WTC11 (cell line): Measurements from ENCODE around the gene PDZRN3. TPM values are rescaled to one million over a fixed set of nuclear protein-coding genes. Genes with fewer than 3 reads are reported as not detected.

Experiments used
- ATAC-seq: fragments of 200-7000 bp; cut with Tn5 transposase; 2 replicates; pipeline ENCODE4 v1.10.0; 2021; ENCODE audit warnings: mild to moderate bottlenecking, moderate library complexity
- CTCF ChIA-PET: fragments of 300-600 bp; sonication (Branson Sonifier 250); formaldehyde crosslinking; loops from one replicate; lab custom pipeline; 2021; ENCODE audit warnings: antibody characterized with exemption; lab: Charles Lee
- POLR2A ChIA-PET: fragments of 350-600 bp; sonication (Branson Sonifier 250); formaldehyde crosslinking; loops from one replicate; lab custom pipeline; 2021; ENCODE audit warnings: antibody characterized with exemption; lab: Charles Lee
- DNase-seq: peaks from one replicate; pipeline ENCODE4 v3.0.0; 2021; ENCODE audit warnings: low spot score
- H3K27ac Mint-ChIP-seq: 2 replicates; pipeline ENCODE4 v1.8.0; 2021; ENCODE audit warnings: mixed read lengths
- H3K27me3 Mint-ChIP-seq: 2 replicates; pipeline ENCODE4 v1.8.0; 2021; ENCODE audit warnings: low read depth, mild to moderate bottlenecking, moderate library complexity, mixed read lengths
- H3K36me3 Mint-ChIP-seq: 2 replicates; pipeline ENCODE4 v1.8.0; 2021; ENCODE audit warnings: mixed read lengths
- H3K4me1 Mint-ChIP-seq: 2 replicates; pipeline ENCODE4 v1.8.0; 2022; ENCODE audit warnings: mixed read lengths
- H3K4me3 Mint-ChIP-seq: 2 replicates; pipeline ENCODE4 v1.8.0; 2021; ENCODE audit warnings: mild to moderate bottlenecking, moderate library complexity, mixed read lengths
- H3K9me3 Mint-ChIP-seq: 2 replicates; pipeline ENCODE4 v1.8.0; 2021; ENCODE audit warnings: mixed read lengths
- GABPB1 ChIP-seq: sonication (generic); formaldehyde crosslinking; IDR thresholded peaks from 2 replicates; pipeline ENCODE4 v1.8.1; 2023; ENCODE audit warnings: mild to moderate bottlenecking, missing genetic modification reagents
- GRHL2 ChIP-seq: fragments of 250-450 bp; sonication (Bioruptor Pico); IDR thresholded peaks from 2 replicates; pipeline ENCODE4 v1.8.0; 2022; ENCODE audit warnings: mild to moderate bottlenecking, moderate library complexity; ENCODE audit not compliant: insufficient replicate concordance, severe bottlenecking
- GTF2I ChIP-seq: fragments of 250-450 bp; sonication (Bioruptor Pico); conservative IDR thresholded peaks from 2 replicates; pipeline ENCODE4 v1.4.0; 2021; ENCODE audit warnings: mild to moderate bottlenecking
- JAZF1 ChIP-seq: fragments of 250-450 bp; sonication (Bioruptor Pico); IDR thresholded peaks from 2 replicates; pipeline ENCODE4 v1.9.0; 2021; ENCODE audit warnings: moderate library complexity, mild to moderate bottlenecking, inconsistent platforms
- JUN ChIP-seq: sonication (generic); formaldehyde crosslinking; IDR thresholded peaks from 2 replicates; pipeline ENCODE4 v1.8.0; 2023; ENCODE audit warnings: mild to moderate bottlenecking, missing genetic modification reagents
- NFATC4 ChIP-seq: fragments of 250-450 bp; sonication (Bioruptor Pico); IDR thresholded peaks from 2 replicates; pipeline ENCODE4 v1.9.0; 2021; ENCODE audit warnings: mild to moderate bottlenecking
- NR3C1 ChIP-seq: sonication (generic); formaldehyde crosslinking; conservative IDR thresholded peaks from 2 replicates; pipeline ENCODE4 v1.8.1; 2023; ENCODE audit warnings: low read depth, mild to moderate bottlenecking, missing genetic modification reagents
- PRRX2 ChIP-seq: fragments of 250-450 bp; sonication (Bioruptor Pico); IDR thresholded peaks from 2 replicates; pipeline ENCODE4 v1.8.0; 2021; ENCODE audit warnings: mild to moderate bottlenecking
- RORB ChIP-seq: fragments of 250-450 bp; sonication (Bioruptor Pico); IDR thresholded peaks from 2 replicates; pipeline ENCODE4 v1.9.0; 2021; ENCODE audit warnings: mild to moderate bottlenecking
- TCF7 ChIP-seq: sonication (generic); formaldehyde crosslinking; IDR thresholded peaks from 2 replicates; pipeline ENCODE4 v1.8.0; 2022; ENCODE audit warnings: mild to moderate bottlenecking, low read depth, missing genetic modification reagents, moderate library complexity
- ZNF317 ChIP-seq: sonication (generic); formaldehyde crosslinking; IDR thresholded peaks from 2 replicates; pipeline ENCODE4 v1.8.1; 2023; ENCODE audit warnings: low read depth, mild to moderate bottlenecking, moderate library complexity, missing genetic modification reagents, borderline replicate concordance
- ZNF416 ChIP-seq: fragments of 250-450 bp; sonication (Bioruptor Pico); IDR thresholded peaks from 2 replicates; pipeline ENCODE4 v1.9.0; 2021; ENCODE audit warnings: mild to moderate bottlenecking, inconsistent platforms
- total RNA-seq: library from RNA; stranded (reverse); gene quantifications from 3 replicates; pipeline ENCODE4 v1.2.3, GENCODE V29; 2021
- TF ChIP-seq, protein P1 (sequence below): sonication (generic); formaldehyde crosslinking; IDR thresholded peaks from 2 replicates; pipeline ENCODE4 v1.8.1; 2022; ENCODE audit warnings: missing genetic modification reagents, borderline replicate concordance
- TF ChIP-seq, protein P2 (sequence below): fragments of 250-450 bp; sonication (Bioruptor Pico); IDR thresholded peaks from 2 replicates; pipeline ENCODE4 v1.9.0; 2021; ENCODE audit warnings: mild to moderate bottlenecking
- TF ChIP-seq, protein P3 (sequence below): fragments of 200-600 bp; IDR thresholded peaks from 2 replicates; pipeline ENCODE4 v1.8.0; 2022; ENCODE audit warnings: antibody characterized with exemption
- TF ChIP-seq, protein P4 (sequence below): fragments of 250-450 bp; sonication (Bioruptor Pico); IDR thresholded peaks from 2 replicates; pipeline ENCODE4 v1.9.0; 2021; ENCODE audit warnings: mild to moderate bottlenecking
- TF ChIP-seq, protein P5 (sequence below): fragments of 250-450 bp; sonication (Bioruptor Pico); IDR thresholded peaks from 2 replicates; pipeline ENCODE4 v1.8.0; 2021; ENCODE audit warnings: mild to moderate bottlenecking
- TF ChIP-seq, protein P6 (sequence below): sonication (generic); formaldehyde crosslinking; IDR thresholded peaks from 2 replicates; pipeline ENCODE4 v1.8.0; 2022; ENCODE audit warnings: missing genetic modification reagents
- TF ChIP-seq, protein P7 (sequence below): sonication (generic); formaldehyde crosslinking; IDR thresholded peaks from 2 replicates; pipeline ENCODE4 v1.8.0; 2022; ENCODE audit warnings: mild to moderate bottlenecking, missing genetic modification reagents
- TF ChIP-seq, protein P8 (sequence below): sonication (generic); formaldehyde crosslinking; IDR thresholded peaks from 2 replicates; pipeline ENCODE4 v1.8.1; 2022; ENCODE audit warnings: mild to moderate bottlenecking, missing genetic modification reagents, moderate library complexity, borderline replicate concordance

The PDZRN3 gene
- total RNA-seq, 1 experiment from 2014 or later, result 9.5 TPM

DNA sequence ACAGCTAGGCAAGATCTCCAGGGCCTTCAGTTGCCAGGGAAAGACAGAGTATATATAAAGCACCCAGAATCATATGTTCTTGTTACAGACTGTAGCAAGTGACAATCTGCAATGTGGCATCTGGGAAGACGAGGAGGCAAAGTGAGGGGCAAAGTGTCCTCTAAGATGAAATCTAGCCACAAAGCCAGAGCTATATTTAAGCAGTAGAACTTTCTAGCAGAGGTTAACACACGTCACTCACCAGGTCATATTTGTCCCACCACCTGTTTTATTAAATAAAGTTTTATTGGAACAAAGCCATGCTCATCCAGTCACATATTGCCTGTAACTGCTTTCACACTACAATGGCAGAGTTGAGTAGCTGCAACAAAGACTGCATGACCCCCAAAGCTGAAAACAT lies 51.5 kb downstream of the PDZRN3 start:
- CTCF ChIA-PET, result interaction anchor here (1.2 kb wide), 1 partner anchor 65 kb away, joined by 5 read pairs; no protein-coding TSS in a partner anchor
- DNase-seq, result no peak
- peaks cover 8% of the 10 kb centered on the region for H3K4me1 Mint-ChIP-seq

DNA sequence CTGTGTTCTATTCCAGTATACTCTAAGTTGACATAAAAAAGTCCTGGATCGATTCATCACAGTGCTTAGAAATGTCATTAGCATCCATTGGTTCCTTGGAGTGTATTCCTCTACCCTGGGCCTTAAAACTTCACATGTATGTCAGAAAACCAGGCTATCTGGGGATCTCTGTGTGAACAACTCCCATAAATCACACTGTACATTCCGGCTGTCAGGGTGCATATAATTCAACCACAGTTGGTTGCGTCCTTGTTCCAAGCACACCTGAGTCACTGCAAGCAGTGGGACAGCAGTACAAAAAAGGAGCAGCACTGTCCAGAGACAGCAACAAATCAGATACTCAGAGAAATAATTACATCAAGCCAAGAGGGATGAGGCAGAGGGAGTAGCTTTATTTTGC lies 52.4 kb downstream of the PDZRN3 start:
- POLR2A ChIA-PET, result no interaction called here
- DNase-seq (no peak), ATAC-seq (no peak)
- H3K36me3 Mint-ChIP-seq, result no peaks in the 10 kb centered on the region
- CTCF ChIA-PET, result interaction anchor here (1.1 kb wide), 1 partner anchor 64 kb away, joined by 3 read pairs; no protein-coding TSS in a partner anchor
- no peak overlapping the region for H3K27ac Mint-ChIP-seq
- H3K9me3 Mint-ChIP-seq, result no peaks in the 10 kb centered on the region
- no peak overlapping the region for H3K4me3 Mint-ChIP-seq
- peaks cover 5% of the 10 kb centered on the region for H3K4me1 Mint-ChIP-seq
- no peaks in the 10 kb centered on the region for H3K27me3 Mint-ChIP-seq
- TF ChIP-seq JAZF1 (no peak), TCF7 (CRISPR knock-in tag) (no peak), NR3C1 (CRISPR knock-in tag) (no peak), JUN (no peak), NFATC4 (CRISPR knock-in tag) (no peak)
- TF ChIP-seq, protein P1, sequence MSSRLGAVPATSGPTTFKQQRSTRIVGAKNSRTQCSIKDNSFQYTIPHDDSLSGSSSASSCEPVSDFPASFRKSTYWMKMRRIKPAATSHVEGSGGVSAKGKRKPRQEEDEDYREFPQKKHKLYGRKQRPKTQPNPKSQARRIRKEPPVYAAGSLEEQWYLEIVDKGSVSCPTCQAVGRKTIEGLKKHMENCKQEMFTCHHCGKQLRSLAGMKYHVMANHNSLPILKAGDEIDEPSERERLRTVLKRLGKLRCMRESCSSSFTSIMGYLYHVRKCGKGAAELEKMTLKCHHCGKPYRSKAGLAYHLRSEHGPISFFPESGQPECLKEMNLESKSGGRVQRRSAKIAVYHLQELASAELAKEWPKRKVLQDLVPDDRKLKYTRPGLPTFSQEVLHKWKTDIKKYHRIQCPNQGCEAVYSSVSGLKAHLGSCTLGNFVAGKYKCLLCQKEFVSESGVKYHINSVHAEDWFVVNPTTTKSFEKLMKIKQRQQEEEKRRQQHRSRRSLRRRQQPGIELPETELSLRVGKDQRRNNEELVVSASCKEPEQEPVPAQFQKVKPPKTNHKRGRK (CRISPR knock-in tag), result no peak
- TF ChIP-seq, protein P2, sequence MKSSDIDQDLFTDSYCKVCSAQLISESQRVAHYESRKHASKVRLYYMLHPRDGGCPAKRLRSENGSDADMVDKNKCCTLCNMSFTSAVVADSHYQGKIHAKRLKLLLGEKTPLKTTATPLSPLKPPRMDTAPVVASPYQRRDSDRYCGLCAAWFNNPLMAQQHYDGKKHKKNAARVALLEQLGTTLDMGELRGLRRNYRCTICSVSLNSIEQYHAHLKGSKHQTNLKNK (CRISPR knock-in tag), result no peak
- TF ChIP-seq, protein P3, sequence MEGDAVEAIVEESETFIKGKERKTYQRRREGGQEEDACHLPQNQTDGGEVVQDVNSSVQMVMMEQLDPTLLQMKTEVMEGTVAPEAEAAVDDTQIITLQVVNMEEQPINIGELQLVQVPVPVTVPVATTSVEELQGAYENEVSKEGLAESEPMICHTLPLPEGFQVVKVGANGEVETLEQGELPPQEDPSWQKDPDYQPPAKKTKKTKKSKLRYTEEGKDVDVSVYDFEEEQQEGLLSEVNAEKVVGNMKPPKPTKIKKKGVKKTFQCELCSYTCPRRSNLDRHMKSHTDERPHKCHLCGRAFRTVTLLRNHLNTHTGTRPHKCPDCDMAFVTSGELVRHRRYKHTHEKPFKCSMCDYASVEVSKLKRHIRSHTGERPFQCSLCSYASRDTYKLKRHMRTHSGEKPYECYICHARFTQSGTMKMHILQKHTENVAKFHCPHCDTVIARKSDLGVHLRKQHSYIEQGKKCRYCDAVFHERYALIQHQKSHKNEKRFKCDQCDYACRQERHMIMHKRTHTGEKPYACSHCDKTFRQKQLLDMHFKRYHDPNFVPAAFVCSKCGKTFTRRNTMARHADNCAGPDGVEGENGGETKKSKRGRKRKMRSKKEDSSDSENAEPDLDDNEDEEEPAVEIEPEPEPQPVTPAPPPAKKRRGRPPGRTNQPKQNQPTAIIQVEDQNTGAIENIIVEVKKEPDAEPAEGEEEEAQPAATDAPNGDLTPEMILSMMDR, result no peak

More for the DNA sequence above, 51.5 kb downstream of the PDZRN3 start:
- H3K36me3 Mint-ChIP-seq, result no peaks in the 10 kb centered on the region
- POLR2A ChIA-PET, result no interaction called here
- no peak overlapping the region for H3K27ac Mint-ChIP-seq
- no peak overlapping the region for H3K4me3 Mint-ChIP-seq
- TF ChIP-seq, protein P4, sequence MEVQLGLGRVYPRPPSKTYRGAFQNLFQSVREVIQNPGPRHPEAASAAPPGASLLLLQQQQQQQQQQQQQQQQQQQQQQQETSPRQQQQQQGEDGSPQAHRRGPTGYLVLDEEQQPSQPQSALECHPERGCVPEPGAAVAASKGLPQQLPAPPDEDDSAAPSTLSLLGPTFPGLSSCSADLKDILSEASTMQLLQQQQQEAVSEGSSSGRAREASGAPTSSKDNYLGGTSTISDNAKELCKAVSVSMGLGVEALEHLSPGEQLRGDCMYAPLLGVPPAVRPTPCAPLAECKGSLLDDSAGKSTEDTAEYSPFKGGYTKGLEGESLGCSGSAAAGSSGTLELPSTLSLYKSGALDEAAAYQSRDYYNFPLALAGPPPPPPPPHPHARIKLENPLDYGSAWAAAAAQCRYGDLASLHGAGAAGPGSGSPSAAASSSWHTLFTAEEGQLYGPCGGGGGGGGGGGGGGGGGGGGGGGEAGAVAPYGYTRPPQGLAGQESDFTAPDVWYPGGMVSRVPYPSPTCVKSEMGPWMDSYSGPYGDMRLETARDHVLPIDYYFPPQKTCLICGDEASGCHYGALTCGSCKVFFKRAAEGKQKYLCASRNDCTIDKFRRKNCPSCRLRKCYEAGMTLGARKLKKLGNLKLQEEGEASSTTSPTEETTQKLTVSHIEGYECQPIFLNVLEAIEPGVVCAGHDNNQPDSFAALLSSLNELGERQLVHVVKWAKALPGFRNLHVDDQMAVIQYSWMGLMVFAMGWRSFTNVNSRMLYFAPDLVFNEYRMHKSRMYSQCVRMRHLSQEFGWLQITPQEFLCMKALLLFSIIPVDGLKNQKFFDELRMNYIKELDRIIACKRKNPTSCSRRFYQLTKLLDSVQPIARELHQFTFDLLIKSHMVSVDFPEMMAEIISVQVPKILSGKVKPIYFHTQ (CRISPR knock-in tag), result no peak
- TF ChIP-seq, protein P5, sequence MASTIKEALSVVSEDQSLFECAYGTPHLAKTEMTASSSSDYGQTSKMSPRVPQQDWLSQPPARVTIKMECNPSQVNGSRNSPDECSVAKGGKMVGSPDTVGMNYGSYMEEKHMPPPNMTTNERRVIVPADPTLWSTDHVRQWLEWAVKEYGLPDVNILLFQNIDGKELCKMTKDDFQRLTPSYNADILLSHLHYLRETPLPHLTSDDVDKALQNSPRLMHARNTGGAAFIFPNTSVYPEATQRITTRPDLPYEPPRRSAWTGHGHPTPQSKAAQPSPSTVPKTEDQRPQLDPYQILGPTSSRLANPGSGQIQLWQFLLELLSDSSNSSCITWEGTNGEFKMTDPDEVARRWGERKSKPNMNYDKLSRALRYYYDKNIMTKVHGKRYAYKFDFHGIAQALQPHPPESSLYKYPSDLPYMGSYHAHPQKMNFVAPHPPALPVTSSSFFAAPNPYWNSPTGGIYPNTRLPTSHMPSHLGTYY (CRISPR knock-in tag), result no peak
- TF ChIP-seq NFATC4 (CRISPR knock-in tag), result no peak
- TF ChIP-seq, protein P6, sequence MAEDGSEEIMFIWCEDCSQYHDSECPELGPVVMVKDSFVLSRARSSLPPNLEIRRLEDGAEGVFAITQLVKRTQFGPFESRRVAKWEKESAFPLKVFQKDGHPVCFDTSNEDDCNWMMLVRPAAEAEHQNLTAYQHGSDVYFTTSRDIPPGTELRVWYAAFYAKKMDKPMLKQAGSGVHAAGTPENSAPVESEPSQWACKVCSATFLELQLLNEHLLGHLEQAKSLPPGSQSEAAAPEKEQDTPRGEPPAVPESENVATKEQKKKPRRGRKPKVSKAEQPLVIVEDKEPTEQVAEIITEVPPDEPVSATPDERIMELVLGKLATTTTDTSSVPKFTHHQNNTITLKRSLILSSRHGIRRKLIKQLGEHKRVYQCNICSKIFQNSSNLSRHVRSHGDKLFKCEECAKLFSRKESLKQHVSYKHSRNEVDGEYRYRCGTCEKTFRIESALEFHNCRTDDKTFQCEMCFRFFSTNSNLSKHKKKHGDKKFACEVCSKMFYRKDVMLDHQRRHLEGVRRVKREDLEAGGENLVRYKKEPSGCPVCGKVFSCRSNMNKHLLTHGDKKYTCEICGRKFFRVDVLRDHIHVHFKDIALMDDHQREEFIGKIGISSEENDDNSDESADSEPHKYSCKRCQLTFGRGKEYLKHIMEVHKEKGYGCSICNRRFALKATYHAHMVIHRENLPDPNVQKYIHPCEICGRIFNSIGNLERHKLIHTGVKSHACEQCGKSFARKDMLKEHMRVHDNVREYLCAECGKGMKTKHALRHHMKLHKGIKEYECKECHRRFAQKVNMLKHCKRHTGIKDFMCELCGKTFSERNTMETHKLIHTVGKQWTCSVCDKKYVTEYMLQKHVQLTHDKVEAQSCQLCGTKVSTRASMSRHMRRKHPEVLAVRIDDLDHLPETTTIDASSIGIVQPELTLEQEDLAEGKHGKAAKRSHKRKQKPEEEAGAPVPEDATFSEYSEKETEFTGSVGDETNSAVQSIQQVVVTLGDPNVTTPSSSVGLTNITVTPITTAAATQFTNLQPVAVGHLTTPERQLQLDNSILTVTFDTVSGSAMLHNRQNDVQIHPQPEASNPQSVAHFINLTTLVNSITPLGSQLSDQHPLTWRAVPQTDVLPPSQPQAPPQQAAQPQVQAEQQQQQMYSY (CRISPR knock-in tag), result no peak
- no peak for TF ChIP-seq GRHL2 (CRISPR knock-in tag)
- no peak for TF ChIP-seq GTF2I
- no peak for TF ChIP-seq ZNF317 (CRISPR knock-in tag)
- TF ChIP-seq, protein P7, sequence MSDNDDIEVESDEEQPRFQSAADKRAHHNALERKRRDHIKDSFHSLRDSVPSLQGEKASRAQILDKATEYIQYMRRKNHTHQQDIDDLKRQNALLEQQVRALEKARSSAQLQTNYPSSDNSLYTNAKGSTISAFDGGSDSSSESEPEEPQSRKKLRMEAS (CRISPR knock-in tag), result no peak
- no peak for TF ChIP-seq RORB (CRISPR knock-in tag)
- TF ChIP-seq PRRX2 (CRISPR knock-in tag), result no peak
- TF ChIP-seq GABPB1, result no peak
- TF ChIP-seq, protein P8, sequence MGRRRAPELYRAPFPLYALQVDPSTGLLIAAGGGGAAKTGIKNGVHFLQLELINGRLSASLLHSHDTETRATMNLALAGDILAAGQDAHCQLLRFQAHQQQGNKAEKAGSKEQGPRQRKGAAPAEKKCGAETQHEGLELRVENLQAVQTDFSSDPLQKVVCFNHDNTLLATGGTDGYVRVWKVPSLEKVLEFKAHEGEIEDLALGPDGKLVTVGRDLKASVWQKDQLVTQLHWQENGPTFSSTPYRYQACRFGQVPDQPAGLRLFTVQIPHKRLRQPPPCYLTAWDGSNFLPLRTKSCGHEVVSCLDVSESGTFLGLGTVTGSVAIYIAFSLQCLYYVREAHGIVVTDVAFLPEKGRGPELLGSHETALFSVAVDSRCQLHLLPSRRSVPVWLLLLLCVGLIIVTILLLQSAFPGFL (CRISPR knock-in tag), result no peak
- no peak for TF ChIP-seq ZNF416 (CRISPR knock-in tag)
- no peak for ATAC-seq
- no peaks in the 10 kb centered on the region for H3K9me3 Mint-ChIP-seq
- H3K27me3 Mint-ChIP-seq, result no peaks in the 10 kb centered on the region
